Activated CD8-positive, alpha-beta memory T cell treated with anti-CD3 and anti-CD28 coated beads, Interleukin-2, amount 10 ng/mL, durations not matched to agents 7 days and 5 days (primary cell): ENCODE data around the gene PHLPP1. TPM values are rescaled to one million over a fixed set of nuclear protein-coding genes. Genes with fewer than 3 reads are reported as not detected.
"Not testable (repeated sequence)": the region's sequence is repeated elsewhere in the genome, so short reads cannot be mapped to it uniquely, and the experiment has no call there.

Experiments used
- ATAC-seq: fragments of 150-1000 bp; cut with Tn5 transposase; one replicate; pipeline ENCODE4 v1.10.0; 2021; ENCODE audit warnings: moderate library complexity
- CTCF ChIA-PET: fragments of 350-600 bp; sonication (Branson Sonifier 250); formaldehyde crosslinking; loops from one replicate; lab custom pipeline; 2021; ENCODE audit warnings: antibody characterized with exemption; lab: Charles Lee
- DNase-seq: peaks from one replicate; pipeline ENCODE4 v3.0.0-alpha.2; 2020
- H3K27ac Mint-ChIP-seq: one replicate; pipeline ENCODE4 v1.8.0; 2021; ENCODE audit warnings: mild to moderate bottlenecking, mixed read lengths
- H3K27me3 Mint-ChIP-seq: one replicate; pipeline ENCODE4 v1.8.0; 2021; ENCODE audit warnings: mixed read lengths
- H3K36me3 Mint-ChIP-seq: one replicate; pipeline ENCODE4 v1.8.0; 2021; ENCODE audit warnings: mild to moderate bottlenecking, mixed read lengths
- H3K4me1 Mint-ChIP-seq: one replicate; pipeline ENCODE4 v1.8.0; 2021; ENCODE audit warnings: mixed read lengths
- H3K4me3 Mint-ChIP-seq: one replicate; pipeline ENCODE4 v1.8.0; 2021; ENCODE audit warnings: mild to moderate bottlenecking, moderate library complexity, mixed read lengths
- H3K9me3 Mint-ChIP-seq: one replicate; pipeline ENCODE4 v1.8.0; 2022; ENCODE audit warnings: low read depth, mixed read lengths
- total RNA-seq, 2 experiments: library from RNA; stranded (reverse); gene quantifications; one replicate each; pipeline ENCODE4 v1.2.3, GENCODE V29; 2021

The PHLPP1 gene
- 10 to 100 TPM in 1 of 2 experiments, 1 to 10 TPM in 1; 9.8 to 18.3 TPM for total RNA-seq

DNA sequence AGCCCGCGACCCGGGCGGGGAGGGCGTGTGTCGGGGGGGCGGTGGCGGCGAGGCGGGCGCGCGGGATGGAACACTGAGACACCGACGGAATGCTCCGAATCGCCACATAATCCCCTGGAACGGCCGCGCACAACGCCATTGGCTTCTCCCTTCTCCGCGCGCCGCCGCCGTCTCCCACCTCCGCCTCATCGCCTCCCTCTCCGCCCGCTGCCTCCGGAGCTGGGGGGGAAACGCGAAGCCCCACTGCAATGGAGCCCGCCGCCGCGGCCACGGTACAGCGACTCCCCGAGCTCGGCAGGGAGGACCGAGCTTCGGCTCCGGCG is at the start of gene PHLPP1:
Gene PHLPP1, plus strand, starts transcription at position 106 of the 323 bp plus-strand sequence. Its CDS starts 143 bp downstream, at position 249.
- no peak for DNase-seq
- CTCF ChIA-PET = interaction anchor here (0.6 to 5.6 kb wide), 28 partner anchors 10 to 1138 kb away, joined by 3 to 67 read pairs (median 5); no protein-coding TSS in a partner anchor

DNA sequence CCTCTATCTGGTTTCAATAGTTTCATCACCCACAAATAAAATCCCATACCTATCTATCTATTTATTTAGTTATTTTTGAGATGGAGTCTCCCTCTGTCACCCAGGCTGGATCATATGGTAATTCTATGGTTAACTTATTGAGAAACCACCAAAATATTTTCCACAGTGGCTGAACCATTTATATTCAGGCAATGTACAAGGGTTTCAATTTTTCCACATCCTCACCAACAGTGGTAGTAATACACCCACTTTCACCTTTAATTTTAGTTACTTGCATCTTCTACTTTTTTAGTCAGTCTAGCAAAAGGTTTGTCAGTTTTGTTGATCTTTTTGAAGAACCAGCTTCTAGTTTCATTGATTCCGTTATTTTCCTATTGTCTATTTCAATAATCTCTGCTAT is 46.1 kb upstream of the PHLPP1 start:
- DNase-seq (no peak), ATAC-seq (no peak)
- peaks cover 4% of the 10 kb centered on the region for H3K27me3 Mint-ChIP-seq
- H3K36me3 Mint-ChIP-seq = peaks cover 4% of the 10 kb centered on the region
- CTCF ChIA-PET = no interaction called here
- no peak overlapping the region for H3K27ac Mint-ChIP-seq
- H3K4me3 Mint-ChIP-seq = no peak overlapping the region
- peaks cover 2% of the 10 kb centered on the region for H3K4me1 Mint-ChIP-seq
- peaks cover 3% of the 10 kb centered on the region for H3K9me3 Mint-ChIP-seq

More for the DNA sequence above, at the start of gene PHLPP1:
- Mint-ChIP-seq H3K9me3 (no peaks in the 10 kb centered on the region), H3K36me3 (peaks cover 3% of the 10 kb centered on the region), H3K27ac (peak within 1 kb of the TSS; percentile 77), H3K27me3 (peaks cover 4% of the 10 kb centered on the region), H3K4me3 (peak within 1 kb of the TSS; percentile 84), H3K4me1 (peaks cover 34% of the 10 kb centered on the region)
- ATAC-seq = peak; percentile 43

DNA sequence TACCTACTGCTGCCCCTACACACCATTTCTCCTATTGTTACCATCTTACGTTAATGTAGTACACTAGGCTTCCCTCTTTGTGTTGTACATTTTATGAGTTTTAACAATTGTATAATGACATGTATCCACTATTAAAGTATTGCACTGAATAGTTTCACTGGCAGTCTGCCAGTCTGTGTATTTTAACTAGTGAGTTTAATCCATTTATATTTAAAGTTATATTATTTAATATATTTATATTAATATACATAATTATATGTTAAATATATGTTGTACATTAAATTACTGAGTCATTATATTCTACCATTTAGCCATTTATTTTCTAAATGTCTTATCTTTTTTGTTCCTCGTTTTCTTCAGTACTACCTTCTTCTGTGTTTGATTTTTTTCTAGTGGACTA is 44.8 kb upstream of the PHLPP1 start:
- DNase-seq (no peak), ATAC-seq (no peak)
- H3K9me3 Mint-ChIP-seq = peaks cover 6% of the 10 kb centered on the region
- H3K27me3 Mint-ChIP-seq = peaks cover 4% of the 10 kb centered on the region
- no peak overlapping the region for H3K27ac Mint-ChIP-seq
- H3K4me1 Mint-ChIP-seq = no peaks in the 10 kb centered on the region
- no peak overlapping the region for H3K4me3 Mint-ChIP-seq
- CTCF ChIA-PET = interaction anchor here (0.6 to 0.7 kb wide), 2 partner anchors 11 to 35 kb away, joined by 3 to 4 read pairs; no protein-coding TSS in a partner anchor
- peaks cover 10% of the 10 kb centered on the region for H3K36me3 Mint-ChIP-seq

DNA sequence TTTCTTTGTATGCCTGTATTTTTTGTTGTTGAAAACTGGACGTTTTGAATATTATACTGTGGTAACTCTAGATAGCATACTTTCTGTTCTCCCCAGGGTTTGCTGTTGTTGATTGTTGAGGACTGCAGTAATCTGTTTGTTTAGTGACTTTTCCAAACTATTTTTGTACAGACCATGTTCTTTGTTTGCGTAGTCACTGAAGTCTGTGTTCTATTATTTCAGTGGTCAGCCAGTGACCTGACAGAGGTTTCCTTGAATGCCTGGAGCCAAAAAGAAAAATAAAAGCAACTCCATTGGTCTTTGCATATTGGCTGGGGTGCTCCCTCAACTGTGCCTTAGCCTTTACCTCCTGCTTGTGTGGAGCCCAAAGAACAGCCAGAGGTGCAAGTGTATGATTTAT is 42.7 kb upstream of the PHLPP1 start:
- no peak overlapping the region for H3K4me3 Mint-ChIP-seq
- H3K9me3 Mint-ChIP-seq = peaks cover 6% of the 10 kb centered on the region
- peaks cover 10% of the 10 kb centered on the region for H3K36me3 Mint-ChIP-seq
- no peak for ATAC-seq
- DNase-seq = no peak
- peaks cover 13% of the 10 kb centered on the region for H3K27me3 Mint-ChIP-seq
- CTCF ChIA-PET = no interaction called here
- no peak overlapping the region for H3K27ac Mint-ChIP-seq
- no peaks in the 10 kb centered on the region for H3K4me1 Mint-ChIP-seq

DNA sequence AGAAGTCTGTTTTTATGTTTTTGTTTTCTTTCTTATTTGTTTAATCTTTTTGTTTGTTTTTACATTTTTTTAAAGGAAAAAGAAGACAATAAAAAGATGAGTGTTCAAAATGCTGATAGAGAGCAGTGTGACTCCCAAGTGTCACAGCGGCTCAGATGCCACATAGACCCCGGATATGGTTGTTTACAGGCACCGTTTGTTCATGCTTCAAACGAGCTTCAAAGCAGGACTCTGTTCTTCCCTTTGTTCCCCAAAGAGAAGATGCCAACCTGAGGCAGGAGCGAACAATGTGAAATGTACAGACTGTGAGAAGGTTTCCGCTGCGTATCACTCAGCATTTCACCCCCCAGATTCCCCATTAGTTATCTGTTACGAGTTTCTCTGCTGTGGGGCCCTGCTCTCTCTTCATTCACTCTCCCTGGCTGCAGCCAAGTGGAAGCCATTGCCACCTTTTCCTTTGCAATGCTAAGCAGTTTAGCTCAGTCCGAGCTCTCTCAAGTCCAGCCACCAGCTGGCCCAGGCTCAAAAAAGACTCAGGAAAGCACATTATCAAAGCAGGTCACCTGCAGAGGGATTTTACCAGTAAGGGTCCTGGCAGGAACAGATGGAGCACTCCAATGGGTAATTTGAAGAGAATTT is 36.4 kb upstream of the PHLPP1 start:
- Mint-ChIP-seq H3K9me3 (peaks cover 3% of the 10 kb centered on the region), H3K27me3 (peaks cover 9% of the 10 kb centered on the region), H3K27ac (no peak overlapping the region), H3K4me3 (no peak overlapping the region), H3K36me3 (peaks cover 7% of the 10 kb centered on the region), H3K4me1 (no peaks in the 10 kb centered on the region)
- CTCF ChIA-PET = no interaction called here
- DNase-seq (no peak), ATAC-seq (no peak)

DNA sequence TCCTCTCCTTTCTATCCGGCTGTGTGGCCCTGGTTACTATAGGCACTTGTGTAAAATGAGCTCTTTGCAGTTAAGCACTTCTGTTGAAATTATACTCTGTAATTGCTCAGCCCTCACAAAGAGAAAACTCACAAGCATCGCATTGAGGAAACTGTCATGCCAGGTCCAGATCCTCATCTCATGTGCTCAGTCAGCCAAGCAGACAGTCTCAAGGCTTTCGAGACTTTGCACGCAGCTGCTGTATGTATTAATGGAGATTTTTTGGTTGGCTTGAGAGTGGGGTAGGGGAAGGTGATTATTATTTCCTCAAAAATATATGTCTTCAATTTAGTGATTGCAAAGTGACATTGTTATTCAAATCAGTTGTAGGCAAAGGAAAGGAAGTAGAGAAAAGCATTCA is 33.0 kb upstream of the PHLPP1 start:
- Mint-ChIP-seq H3K9me3 (no peaks in the 10 kb centered on the region), H3K4me3 (no peak overlapping the region), H3K27ac (no peak overlapping the region), H3K36me3 (no peaks in the 10 kb centered on the region), H3K4me1 (no peaks in the 10 kb centered on the region), H3K27me3 (peaks cover 2% of the 10 kb centered on the region)
- no peak for DNase-seq
- CTCF ChIA-PET = no interaction called here
- ATAC-seq = no peak

DNA sequence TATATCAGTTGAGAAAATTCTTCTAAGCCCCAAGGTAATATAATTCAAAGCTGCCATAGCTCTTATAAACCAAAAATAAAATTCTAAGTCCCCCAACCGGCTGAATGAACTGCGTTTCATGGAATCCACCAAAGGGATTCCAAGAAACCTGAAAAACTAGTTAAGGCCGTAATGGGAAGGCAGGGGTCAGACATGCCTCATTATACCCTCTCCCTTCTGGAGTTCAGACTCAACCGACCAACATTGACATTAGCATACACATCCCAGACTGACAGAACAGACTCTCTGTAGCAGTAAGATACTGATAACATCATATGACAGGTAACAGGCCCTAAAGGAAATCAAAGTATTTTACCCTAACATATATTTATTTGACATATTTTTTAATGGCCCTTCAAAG is 31.4 kb upstream of the PHLPP1 start:
- H3K27ac Mint-ChIP-seq = no peak overlapping the region
- CTCF ChIA-PET = interaction anchor here (0.6 to 0.7 kb wide), 2 partner anchors 143 to 383 kb away, joined by 3 to 4 read pairs; no protein-coding TSS in a partner anchor
- no peaks in the 10 kb centered on the region for H3K36me3 Mint-ChIP-seq
- DNase-seq (no peak), ATAC-seq (no peak)
- H3K9me3 Mint-ChIP-seq = peaks cover 9% of the 10 kb centered on the region
- H3K4me1 Mint-ChIP-seq = no peaks in the 10 kb centered on the region
- H3K27me3 Mint-ChIP-seq = no peaks in the 10 kb centered on the region
- H3K4me3 Mint-ChIP-seq = no peak overlapping the region

DNA sequence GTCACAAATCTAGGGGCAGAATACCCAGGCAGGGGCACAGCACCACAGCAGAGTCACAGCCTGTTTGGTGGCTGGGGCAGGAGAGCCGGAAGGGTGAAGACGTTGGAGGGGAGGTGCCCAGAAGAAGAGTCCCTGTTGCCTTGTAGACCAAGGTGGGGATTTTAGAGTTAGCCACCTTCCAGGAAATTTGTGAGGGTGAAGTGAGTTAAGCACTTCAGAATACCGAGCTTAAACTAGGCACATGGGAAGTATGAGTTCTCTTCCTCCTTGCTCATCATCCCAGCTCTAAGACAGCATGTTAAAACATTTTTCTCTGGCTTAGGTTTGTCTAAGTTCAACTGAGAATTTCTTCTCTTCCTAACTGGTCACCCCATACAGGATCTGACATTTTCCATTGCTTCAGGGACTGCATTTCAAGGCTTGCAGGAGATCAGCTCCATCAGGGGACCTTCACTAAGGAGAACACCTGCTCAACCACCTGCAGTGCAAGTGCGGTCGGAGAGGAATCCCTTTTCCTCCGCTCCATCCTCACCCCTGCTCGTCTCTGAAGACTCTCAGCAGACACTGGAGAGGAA is 26.5 kb upstream of the PHLPP1 start:
- CTCF ChIA-PET = no interaction called here
- peaks cover 15% of the 10 kb centered on the region for H3K27me3 Mint-ChIP-seq
- no peak overlapping the region for H3K4me3 Mint-ChIP-seq
- H3K9me3 Mint-ChIP-seq = peaks cover 23% of the 10 kb centered on the region
- no peaks in the 10 kb centered on the region for H3K4me1 Mint-ChIP-seq
- DNase-seq (no peak), ATAC-seq (no peak)
- H3K27ac Mint-ChIP-seq = no peak overlapping the region
- peaks cover 4% of the 10 kb centered on the region for H3K36me3 Mint-ChIP-seq

DNA sequence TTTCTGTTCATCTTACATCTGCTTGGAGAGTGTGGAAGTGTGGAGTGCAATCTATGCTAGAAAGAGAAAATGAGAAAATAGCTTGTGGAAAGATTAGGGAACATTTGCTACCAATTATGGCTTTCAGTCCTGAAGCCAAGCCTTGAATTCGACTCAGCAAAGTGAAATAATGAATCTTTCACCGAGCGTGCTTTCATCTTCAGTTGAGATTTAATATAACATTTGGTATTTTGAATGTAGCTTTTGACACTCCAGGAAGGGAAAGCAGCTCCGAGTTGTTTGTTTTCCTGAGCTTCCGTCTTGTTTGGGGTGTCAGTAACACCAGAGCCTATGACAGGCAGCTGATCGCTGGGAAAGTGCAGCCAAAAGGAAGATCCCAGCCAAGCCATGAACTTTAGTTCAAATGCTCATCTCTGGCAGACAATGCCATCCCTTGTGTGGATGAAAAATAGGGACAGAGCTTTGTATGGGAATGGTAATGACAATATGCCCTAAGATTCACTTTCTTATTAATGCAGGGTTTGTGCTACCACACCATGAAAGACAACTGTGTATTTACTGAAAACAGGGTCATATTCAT is 25.0 kb upstream of the PHLPP1 start:
- no peak for DNase-seq
- ATAC-seq = no peak
- CTCF ChIA-PET = interaction anchor here (0.8 to 1.5 kb wide), 2 partner anchors 10 to 292 kb away, joined by 3 to 4 read pairs; no protein-coding TSS in a partner anchor
- Mint-ChIP-seq H3K9me3 (peaks cover 23% of the 10 kb centered on the region), H3K4me3 (no peak overlapping the region), H3K27ac (no peak overlapping the region), H3K4me1 (no peaks in the 10 kb centered on the region), H3K36me3 (peaks cover 4% of the 10 kb centered on the region), H3K27me3 (peaks cover 18% of the 10 kb centered on the region)

DNA sequence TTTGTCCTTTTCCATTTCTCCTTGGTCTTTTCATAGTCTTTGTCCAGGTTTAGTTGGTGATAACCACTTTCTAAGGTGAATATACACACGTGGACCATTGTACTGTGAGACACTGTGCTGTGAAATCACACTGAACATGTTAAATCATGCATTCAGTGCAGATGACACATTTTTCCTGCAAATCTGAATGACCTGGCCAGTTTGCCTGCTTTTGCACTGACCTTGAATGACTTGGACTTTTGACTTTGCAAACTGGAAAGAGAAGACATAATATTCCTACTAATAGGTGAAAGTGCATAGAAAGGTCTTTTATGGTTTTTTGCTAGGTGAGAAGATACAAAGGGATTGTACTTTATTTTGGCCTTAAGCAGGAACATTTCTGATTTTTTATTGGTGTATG is 21.7 kb upstream of the PHLPP1 start:
- Mint-ChIP-seq H3K4me3 (no peak overlapping the region), H3K27ac (no peak overlapping the region), H3K9me3 (peaks cover 17% of the 10 kb centered on the region), H3K36me3 (peaks cover 4% of the 10 kb centered on the region), H3K27me3 (peaks cover 29% of the 10 kb centered on the region), H3K4me1 (no peaks in the 10 kb centered on the region)
- no peak for DNase-seq
- CTCF ChIA-PET = interaction anchor here (0.6 to 0.7 kb wide), 2 partner anchors 628 to 655 kb away, joined by 3 read pairs; no protein-coding TSS in a partner anchor
- ATAC-seq = no peak

DNA sequence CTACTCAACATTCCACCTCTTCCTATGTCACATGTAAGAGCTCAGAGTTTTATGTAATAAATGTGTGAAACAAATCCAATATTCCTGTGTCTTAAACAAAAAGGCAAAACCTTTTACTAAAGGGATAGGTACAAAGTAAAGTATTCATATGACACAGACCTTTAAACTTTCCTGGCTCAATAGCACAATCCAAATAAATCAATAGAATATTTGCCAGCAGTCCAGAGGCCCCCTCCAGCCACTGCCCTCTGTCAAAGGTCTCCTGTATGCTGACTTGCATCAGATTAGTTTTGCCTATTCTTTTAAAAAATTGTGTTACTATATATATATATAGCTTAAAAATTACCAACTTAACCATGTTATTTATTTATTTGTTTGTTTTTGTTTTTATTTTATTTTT is 17.7 kb upstream of the PHLPP1 start:
- peaks cover 2% of the 10 kb centered on the region for H3K36me3 Mint-ChIP-seq
- peaks cover 29% of the 10 kb centered on the region for H3K27me3 Mint-ChIP-seq
- no peaks in the 10 kb centered on the region for H3K4me1 Mint-ChIP-seq
- ATAC-seq (no peak), DNase-seq (no peak)
- no peak overlapping the region for H3K27ac Mint-ChIP-seq
- H3K4me3 Mint-ChIP-seq = no peak overlapping the region
- CTCF ChIA-PET = no interaction called here
- H3K9me3 Mint-ChIP-seq = no peaks in the 10 kb centered on the region

DNA sequence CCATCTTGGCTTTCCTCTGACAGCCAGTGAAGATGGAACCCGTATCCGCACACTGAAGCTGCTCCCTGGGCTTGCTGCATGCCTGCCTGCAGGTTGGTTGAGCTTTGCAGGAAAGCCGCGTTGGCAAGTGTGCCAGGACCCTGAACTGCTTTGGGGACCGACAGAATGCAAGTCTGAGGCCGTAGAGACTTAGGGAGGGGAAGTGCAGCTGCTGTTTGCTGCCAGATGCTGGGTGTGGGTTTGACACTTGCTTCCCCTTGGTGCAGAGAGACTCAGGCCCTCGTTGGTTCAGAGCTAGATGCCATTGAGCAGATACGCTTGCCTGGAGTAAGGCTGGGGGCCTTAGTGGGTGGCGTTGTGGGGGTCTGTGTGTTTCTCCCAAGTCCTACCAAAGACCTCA is 13.1 kb upstream of the PHLPP1 start:
- H3K4me1 Mint-ChIP-seq = no peaks in the 10 kb centered on the region
- H3K27ac Mint-ChIP-seq = no peak overlapping the region
- no peaks in the 10 kb centered on the region for H3K9me3 Mint-ChIP-seq
- no peak overlapping the region for H3K4me3 Mint-ChIP-seq
- H3K27me3 Mint-ChIP-seq = peaks cover 27% of the 10 kb centered on the region
- ATAC-seq = no peak
- H3K36me3 Mint-ChIP-seq = peaks cover 2% of the 10 kb centered on the region
- no peak for DNase-seq
- CTCF ChIA-PET = interaction anchor here (1.6 to 2.7 kb wide), 2 partner anchors 13 to 15 kb away, joined by 4 to 9 read pairs; partner anchors contain the start of gene PHLPP1

DNA sequence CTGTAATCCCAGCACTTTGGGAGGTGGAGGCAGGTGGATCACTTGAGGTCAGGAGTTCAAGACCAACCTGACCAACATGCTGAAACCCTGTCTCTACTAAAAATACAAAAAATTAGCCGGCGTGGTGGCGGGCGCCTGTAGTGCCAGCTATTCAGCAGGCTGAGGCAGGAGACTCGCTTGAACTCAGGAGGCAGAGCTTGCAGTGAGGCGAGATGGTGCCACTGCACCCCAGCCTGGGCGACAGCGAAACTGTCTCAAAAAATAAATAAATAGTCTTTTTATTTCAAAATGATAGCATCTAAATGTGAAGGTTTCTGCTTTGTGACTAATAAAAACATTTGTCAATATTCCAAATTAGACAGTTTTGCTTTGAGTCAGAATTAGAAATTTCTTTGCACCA is 8.5 kb upstream of the PHLPP1 start:
- not testable (repeated sequence) for DNase-seq, ATAC-seq, H3K27ac Mint-ChIP-seq, H3K4me1 Mint-ChIP-seq, H3K36me3 Mint-ChIP-seq, H3K4me3 Mint-ChIP-seq, H3K9me3 Mint-ChIP-seq
- CTCF ChIA-PET = interaction anchor here (0.7 kb wide), 1 partner anchor 971 kb away, joined by 3 read pairs; no protein-coding TSS in a partner anchor
- H3K27me3 Mint-ChIP-seq = peaks cover 15% of the 10 kb centered on the region
